HG03025 (cell line): ENCODE measurements around the gene ST6GALNAC6.
"Not testable (repeated sequence)": the region's sequence is repeated elsewhere in the genome, so short reads cannot be mapped to it uniquely, and the experiment has no call there.

Source experiments
- ATAC-seq: cut with Tn5 transposase; IDR thresholded peaks from one replicate; pipeline ENCODE4 v1.9.1; 2021; ENCODE audit warnings: mild to moderate bottlenecking, moderate library complexity; ENCODE audit not compliant: unreplicated experiment, low FRiP score

Gene ST6GALNAC6

GRCh38 chr9:127875306-127875966 lies 24.0 kb downstream of the ST6GALNAC6 start:
- no peak for ATAC-seq

GRCh38 chr9:127874301-127875221 lies 24.8 kb downstream of the ST6GALNAC6 start:
- no peak for ATAC-seq

GRCh38 chr9:127873886-127874285 lies 25.5 kb downstream of the ST6GALNAC6 start:
- ATAC-seq: no peak

- no peak for ATAC-seq
Observed at GRCh38 chr9:127873223-127873691, 26.1 kb downstream of the ST6GALNAC6 start.

- ATAC-seq: no peak
Observed at GRCh38 chr9:127872369-127873222, 26.8 kb downstream of the ST6GALNAC6 start.

GRCh38 chr9:127871531-127871930 lies 27.9 kb downstream of the ST6GALNAC6 start:
- ATAC-seq: no peak

- no peak for ATAC-seq
Observed at GRCh38 chr9:127870887-127871286, 28.5 kb downstream of the ST6GALNAC6 start.

GRCh38 chr9:127870153-127870491 lies 29.3 kb downstream of the ST6GALNAC6 start:
- not testable (repeated sequence) for ATAC-seq

GRCh38 chr9:127869310-127870152 lies 29.9 kb downstream of the ST6GALNAC6 start:
- no peak for ATAC-seq

GRCh38 chr9:127868278-127868902 lies 31.0 kb downstream of the ST6GALNAC6 start:
- no peak for ATAC-seq

- no peak for ATAC-seq
Observed at GRCh38 chr9:127867356-127868277, 31.8 kb downstream of the ST6GALNAC6 start.

GRCh38 chr9:127866535-127866934 lies 32.9 kb downstream of the ST6GALNAC6 start:
- no peak for ATAC-seq

GRCh38 chr9:127865645-127866464 lies 33.5 kb downstream of the ST6GALNAC6 start:
- ATAC-seq: no peak

GRCh38 chr9:127863191-127863621 lies 36.2 kb downstream of the ST6GALNAC6 start:
- no peak for ATAC-seq

- ATAC-seq: no peak
Observed at GRCh38 chr9:127862075-127863011, 37.1 kb downstream of the ST6GALNAC6 start.

- no peak for ATAC-seq
Observed at GRCh38 chr9:127860779-127861178, 38.6 kb downstream of the ST6GALNAC6 start.
